ENCODE data around the gene ERCC6L2.

GRCh38 chr9:96008502-96009222, 133.2 kb downstream of the ERCC6L2 start:
- TF ChIP-seq POLR2AphosphoS5 (IDR thresholded peaks at IDR 0.05; ENCODE audit: low read depth, low read length) (no peak), POLR2A (IDR thresholded peaks at IDR 0.05; ENCODE audit: low read depth, low read length) (no peak), TAF1 (IDR thresholded peaks at IDR 0.05; ENCODE audit: borderline replicate concordance, low read depth, low read length) (no peak)
